IMR-90 (cell line): ENCODE results near the gene POLR2F. TPM values are rescaled to one million over a fixed set of nuclear protein-coding genes. Genes with fewer than 3 reads are reported as not detected.

Experiments
- ATAC-seq: fragments of 200-7000 bp; cut with Tn5 transposase; 2 replicates; pipeline ENCODE4 v1.9.1; 2020; ENCODE audit warnings: low read depth, mild to moderate bottlenecking, moderate library complexity
- BruUV-seq: library from RNA; stranded (reverse); fragments of 400-500 nt; replicated peaks from 2 replicates; lab custom pipeline; 2021; lab: Mats Ljungman, UMichigan
- CTCF ChIA-PET: fragments of 300-600 bp; formaldehyde crosslinking; extraction: SDS; loops from one replicate; lab custom pipeline; 2021; ENCODE audit warnings: antibody characterized with exemption; lab: Yijun Ruan, JAX
- POLR2A ChIA-PET: fragments of 300-600 bp; sonication (Branson Sonifier 250); formaldehyde crosslinking; loops from one replicate; lab custom pipeline; 2022; ENCODE audit warnings: antibody characterized with exemption; ENCODE audit not compliant: unreplicated experiment; lab: Charles Lee
- DNase-seq: peaks from one replicate; pipeline ENCODE4 v3.0.0; 2013
- H2AFZ ChIP-seq: replicated peaks from 2 replicates; pipeline ENCODE3; 2013; ENCODE audit warnings: low read length, mild to moderate bottlenecking; ENCODE audit not compliant: poor library complexity
- H2AK5ac ChIP-seq: 2 replicates; pipeline ENCODE4 v1.6.1; 2013; ENCODE audit warnings: low read depth, low read length, inconsistent platforms
- H2AK9ac ChIP-seq: replicated peaks from 2 replicates; pipeline ENCODE3; 2013; ENCODE audit warnings: mild to moderate bottlenecking, low read depth, low read length, moderate library complexity; ENCODE audit not compliant: poor library complexity
- H2BK120ac ChIP-seq: 2 replicates; pipeline ENCODE4 v1.6.1; 2013; ENCODE audit warnings: low read depth, low read length, inconsistent platforms
- H2BK15ac ChIP-seq: 3 replicates; pipeline ENCODE4 v1.6.1; 2013; ENCODE audit warnings: low read depth, low read length, inconsistent platforms
- H2BK20ac ChIP-seq: 2 replicates; pipeline ENCODE4 v1.6.1; 2013; ENCODE audit warnings: low read depth, mild to moderate bottlenecking, inconsistent platforms, low read length, moderate library complexity
- H2BK5ac ChIP-seq: 2 replicates; pipeline ENCODE4 v1.6.1; 2013; ENCODE audit warnings: mild to moderate bottlenecking, low read depth, low read length, inconsistent platforms; ENCODE audit not compliant: poor library complexity, severe bottlenecking
- H3K14ac ChIP-seq: replicated peaks from 2 replicates; pipeline ENCODE4 v1.6.1; 2013; ENCODE audit warnings: low read depth, low read length, inconsistent platforms
- H3K18ac ChIP-seq: 2 replicates; pipeline ENCODE4 v1.6.1; 2013; ENCODE audit warnings: low read depth, low read length, control low read depth
- H3K23ac ChIP-seq: 2 replicates; pipeline ENCODE4 v1.6.1; 2013; ENCODE audit warnings: low read depth, low read length, inconsistent platforms
- H3K27ac ChIP-seq: 2 replicates; pipeline ENCODE4 v1.5.1; 2013; ENCODE audit warnings: mild to moderate bottlenecking, control low read depth, low read length; ENCODE audit not compliant: insufficient read depth
- H3K27me3 ChIP-seq: 2 replicates; pipeline ENCODE4 v1.6.1; 2013; ENCODE audit warnings: low read length; ENCODE audit not compliant: control insufficient read depth, insufficient read depth
- H3K36me3 ChIP-seq: 2 replicates; pipeline ENCODE4 v1.6.1; 2013; ENCODE audit warnings: low read length, mixed read lengths; ENCODE audit not compliant: control insufficient read depth, insufficient read depth
- H3K4ac ChIP-seq: 2 replicates; pipeline ENCODE4 v1.6.1; 2013; ENCODE audit warnings: low read depth, low read length, inconsistent platforms
- H3K4me1 ChIP-seq: 2 replicates; pipeline ENCODE4 v1.6.1; 2013; ENCODE audit warnings: low read length, mixed read lengths; ENCODE audit not compliant: control insufficient read depth, insufficient read depth
- H3K4me2 ChIP-seq: 2 replicates; pipeline ENCODE4 v1.6.1; 2013; ENCODE audit warnings: low read depth, mild to moderate bottlenecking, control low read depth, low read length, moderate library complexity
- H3K4me3 ChIP-seq: 2 replicates; pipeline ENCODE4 v1.5.1; 2013; ENCODE audit warnings: low read depth, mild to moderate bottlenecking, control low read depth, low read length, moderate library complexity; ENCODE audit not compliant: insufficient read depth
- H3K56ac ChIP-seq: 2 replicates; pipeline ENCODE4 v1.6.1; 2013; ENCODE audit warnings: low read length, inconsistent platforms; ENCODE audit not compliant: insufficient read depth; ENCODE audit errors: extremely low read depth
- H3K79me1 ChIP-seq, 2 experiments: 2 replicates each; pipeline ENCODE4 v1.6.1; 2013; ENCODE audit warnings: low read length in 2 of 2, inconsistent platforms in 1 of 2, low read depth in 1 of 2
- H3K9ac ChIP-seq: 2 replicates; pipeline ENCODE4 v1.6.1; 2013; ENCODE audit warnings: low read depth, low read length, control low read depth
- H3K9me1 ChIP-seq: 2 replicates; pipeline ENCODE4 v1.6.1; 2013; ENCODE audit warnings: low read length, inconsistent platforms; ENCODE audit not compliant: insufficient read depth
- H3K9me3 ChIP-seq: 2 replicates; pipeline ENCODE4 v1.6.1; 2013; ENCODE audit warnings: low read length; ENCODE audit not compliant: control insufficient read depth, insufficient read depth
- H4K20me1 ChIP-seq: 2 replicates; pipeline ENCODE4 v1.6.1; 2013; ENCODE audit warnings: low read length, inconsistent platforms; ENCODE audit not compliant: insufficient read depth
- H4K5ac ChIP-seq: 2 replicates; pipeline ENCODE4 v1.6.1; 2013; ENCODE audit warnings: mild to moderate bottlenecking, low read depth, low read length, control low read depth
- H4K8ac ChIP-seq, 2 experiments: 2 replicates each; pipeline ENCODE4 v1.6.1; 2013; ENCODE audit warnings: low read depth in 2 of 2, low read length in 2 of 2, control low read depth in 1 of 2, inconsistent platforms in 1 of 2
- H4K91ac ChIP-seq: 2 replicates; pipeline ENCODE4 v1.6.1; 2013; ENCODE audit warnings: low read depth, low read length, inconsistent platforms; ENCODE audit not compliant: insufficient read depth
- BHLHE40 ChIP-seq: fragments of 150-350 bp; IDR thresholded peaks from 2 replicates; pipeline ENCODE4 v1.6.1; 2016; ENCODE audit warnings: mild to moderate bottlenecking, low read depth, low read length
- CEBPB ChIP-seq: IDR thresholded peaks from 2 replicates; pipeline ENCODE4 v1.6.1; 2012; ENCODE audit warnings: low read depth, low read length, improper control_type of control experiment
- CHD1 ChIP-seq: IDR thresholded peaks from 2 replicates; pipeline ENCODE4 v1.6.1; 2012; ENCODE audit warnings: low read depth, low read length, improper control_type of control experiment
- CTCF ChIP-seq: conservative IDR thresholded peaks from 2 replicates; pipeline ENCODE4 v1.5.1; 2012; ENCODE audit warnings: mild to moderate bottlenecking, low read depth, low read length, improper control_type of control experiment
- ELK1 ChIP-seq: fragments of 150-350 bp; IDR thresholded peaks from 2 replicates; pipeline ENCODE4 v1.6.1; 2016; ENCODE audit warnings: low read depth, mild to moderate bottlenecking, low read length, moderate library complexity, borderline replicate concordance
- FOS ChIP-seq: fragments of 150-350 bp; IDR thresholded peaks from 2 replicates; pipeline ENCODE4 v1.6.1; 2016; ENCODE audit warnings: low read depth, low read length
- MAFK ChIP-seq: IDR thresholded peaks from 2 replicates; pipeline ENCODE4 v1.6.1; 2012; ENCODE audit warnings: low read depth, low read length, improper control_type of control experiment
- MAZ ChIP-seq: IDR thresholded peaks from 2 replicates; pipeline ENCODE4 v1.6.1; 2012; ENCODE audit warnings: low read depth, mild to moderate bottlenecking, low read length, improper control_type of control experiment, moderate library complexity, borderline replicate concordance
- MXI1 ChIP-seq: IDR thresholded peaks from 2 replicates; pipeline ENCODE4 v1.6.1; 2012; ENCODE audit warnings: low read depth, mild to moderate bottlenecking, low read length, moderate library complexity, borderline replicate concordance
- NFE2L2 ChIP-seq: fragments of 150-350 bp; IDR thresholded peaks from 2 replicates; pipeline ENCODE4 v1.6.1; 2016; ENCODE audit warnings: low read depth, mild to moderate bottlenecking, low read length
- POLR2A ChIP-seq: IDR thresholded peaks from 2 replicates; pipeline ENCODE4 v1.6.1; 2012; ENCODE audit warnings: mild to moderate bottlenecking, low read depth, low read length
- RAD21 ChIP-seq: IDR thresholded peaks from 2 replicates; pipeline ENCODE4 v1.6.1; 2012; ENCODE audit warnings: low read length, improper control_type of control experiment
- RCOR1 ChIP-seq: IDR thresholded peaks from 2 replicates; pipeline ENCODE4 v1.6.1; 2012; ENCODE audit warnings: mild to moderate bottlenecking, low read length, improper control_type of control experiment; ENCODE audit not compliant: insufficient replicate concordance
- RFX5 ChIP-seq: IDR thresholded peaks from 2 replicates; pipeline ENCODE4 v1.8.0; 2012; ENCODE audit warnings: low read depth, mild to moderate bottlenecking, low read length, moderate library complexity
- USF2 ChIP-seq: fragments of 150-350 bp; IDR thresholded peaks from 2 replicates; pipeline ENCODE4 v1.6.1; 2017; ENCODE audit warnings: mild to moderate bottlenecking, antibody characterized with exemption, low read length, low read depth
- WGBS, 2 experiments: methylation state at CpG; one replicate each; pipeline versions ENCODE4 v1.1.5 to v1.1.7; 2013; ENCODE audit warnings: missing lambda C conversion rate in 2 of 2; ENCODE audit not compliant: insufficient read length in 1 of 2; ENCODE audit errors: extremely low coverage in 2 of 2; 5-methylcytosine and 5-hydroxymethylcytosine counted together
- dilution Hi-C: fragments of 300-500 bp; cut with HindIII; formaldehyde crosslinking; loops from one replicate; pipeline ENCODE4 v1.14.3; 2018; ENCODE audit warnings: low sequenced_read_pairs; ENCODE audit not compliant: unreplicated experiment
- in situ Hi-C: fragments of 300-500 bp; cut with MboI; formaldehyde crosslinking; loops from 3 replicates; pipeline ENCODE4 v1.14.3; 2019; ENCODE audit warnings: low sequenced_read_pairs, inconsistent platforms, mixed read lengths
- intact Hi-C: fragments of 100-400 bp; cut with micrococcal nuclease; formaldehyde crosslinking; loops from 2 replicates; pipeline ENCODE4 v1.10.0; 2022
- polyA plus RNA-seq, 3 experiments: library from polyadenylated mRNA; depleted of rRNA; stranded (reverse); fragments of >200 nt; gene quantifications; 2 replicates each; pipeline ENCODE4 v1.2.3, GENCODE V29; 2012; ENCODE audit warnings: low replicate concordance in 1 of 3
- total RNA-seq: library from RNA; depleted of rRNA; stranded (reverse); fragments of >200 nt; gene quantifications from 2 replicates; pipeline ENCODE4 v1.2.3, GENCODE V29; 2012

The POLR2F gene
- total and polyA plus RNA-seq, 2 of the 4 experiments (the other 2 are of a cell fraction): 26.0 to 147 TPM

GRCh38 chr22:37917874-37918548 lies 35.5 kb upstream of the POLR2F start:
- no TSS peak for BruUV-seq
- no peak for ATAC-seq

More at GRCh38 chr22:37917874-37918548, 35.5 kb upstream of the POLR2F start:
- Histone ChIP-seq H3K9me3 (no peaks in the 10 kb centered on the region), H3K14ac (no peak overlapping the region), H3K27ac (no peak overlapping the region), H3K27me3 (no peaks in the 10 kb centered on the region), H2BK120ac (no peak overlapping the region), H2BK5ac (no peak overlapping the region), H4K5ac (no peak overlapping the region), H3K4me1 (no peaks in the 10 kb centered on the region), H3K4me3 (no peak overlapping the region), H2AK9ac (no peak overlapping the region), H3K9ac (no peak overlapping the region), H3K79me1 (peaks cover 5 to 20% of the 10 kb centered on the region in 2 experiments; a peak in 3 of 4 replicates), H2BK15ac (no peak overlapping the region), H3K18ac (no peak overlapping the region), H3K4me2 (no peak overlapping the region), H3K56ac (no peak overlapping the region), H2AFZ (no peak overlapping the region), H2BK20ac (no peak overlapping the region), H3K9me1 (no peaks in the 10 kb centered on the region), H4K20me1 (peaks cover 4% of the 10 kb centered on the region), H4K8ac (no peak overlapping the region), H2AK5ac (no peak overlapping the region), H3K4ac (no peak overlapping the region), H4K91ac (no peak overlapping the region), H3K36me3 (peaks cover 52% of the 10 kb centered on the region), H3K23ac (no peak overlapping the region)
- in situ Hi-C loops: no loop called here
- POLR2A ChIA-PET: no interaction called here
- TF ChIP-seq FOS (no peak), NFE2L2 (no peak), MAFK (no peak), ELK1 (no peak), POLR2A (no peak), CEBPB (no peak), CTCF (no peak), RCOR1 (no peak), RFX5 (no peak), USF2 (no peak), BHLHE40 (no peak), MAZ (no peak), RAD21 (no peak), CHD1 (no peak), MXI1 (no peak)
- no peak for DNase-seq
- dilution Hi-C loops: no loop called here
- CTCF ChIA-PET: no interaction called here
- intact Hi-C loops: no loop called here
- no CpG with 5 or more reads among the region's 4 CpGs for WGBS, 2 experiments
